ENCODE results near the gene SGF29. TPM values are rescaled to one million over a fixed set of nuclear protein-coding genes. Genes with fewer than 3 reads are reported as not detected.
"Not testable (repeated sequence)": the region's sequence is repeated elsewhere in the genome, so short reads cannot be mapped to it uniquely, and the experiment has no call there.

SGF29 gene
- total RNA-seq, 4 donors from 2014 or later, result 20.3 to 45.1 (median 35.3) TPM

- no peak overlapping the region for H3K27ac ChIP-seq
- peaks cover 0 to 8% (median 0%) of the 10 kb centered on the region in 3 donors for H3K4me1 ChIP-seq
- H3K4me3 ChIP-seq, result no peak overlapping the region
- peaks cover 0 to 29% of the 10 kb centered on the region in 2 donors for H3K36me3 ChIP-seq
- no peaks in the 10 kb centered on the region for H3K27me3 ChIP-seq
- ATAC-seq, result no peak
- TF ChIP-seq POLR2A (IDR thresholded peaks at IDR 0.05), result no peak
- TF ChIP-seq CTCF (IDR thresholded peaks at IDR 0.05), result no peak
- TF ChIP-seq POLR2AphosphoS5 (IDR thresholded peaks at IDR 0.05), result no peak
- no peak for TF ChIP-seq EP300 (IDR thresholded peaks at IDR 0.05)
- WGBS, 2 donors (ENCODE audit: low coverage in 1 of 2), result 82 to 94% methylated on average over 6 of the region's 6 CpGs
- H3K9me3 ChIP-seq, result peaks cover 0 to 13% (median 0%) of the 10 kb centered on the region in 3 donors
These were observed 9.5 kb downstream of the SGF29 start for GRCh38 chr16:28563218-28563617.

- WGBS, 2 donors (ENCODE audit: low coverage in 1 of 2), result 100% methylated on average over 2 to 4 of the region's 4 CpGs
- peaks cover 0 to 13% (median 0%) of the 10 kb centered on the region in 3 donors for H3K9me3 ChIP-seq
- ATAC-seq, result not testable (repeated sequence)
These were observed 12.7 kb downstream of the SGF29 start for GRCh38 chr16:28566233-28566925.

DNA sequence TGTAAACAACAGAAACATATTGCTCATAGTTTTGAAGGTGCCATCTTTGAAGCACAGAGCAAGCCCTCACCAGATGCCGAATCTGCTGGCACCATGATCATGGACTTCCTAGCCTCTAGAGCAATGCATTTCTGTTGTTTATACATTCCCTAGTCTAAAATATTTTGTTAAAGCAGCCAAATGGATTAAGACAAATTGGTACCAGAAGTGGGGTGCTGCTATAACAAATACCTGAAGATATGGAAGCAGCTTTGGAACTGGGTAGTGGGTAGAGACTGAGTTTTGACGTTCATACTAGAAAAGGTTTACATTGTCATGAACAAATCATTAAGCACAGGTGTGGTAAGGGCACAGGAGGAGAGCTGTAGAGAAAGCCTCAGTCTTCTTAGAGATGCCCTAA is 13.6 kb downstream of the SGF29 start:
- Histone ChIP-seq H3K4me1 (peaks cover 0 to 6% (median 2%) of the 10 kb centered on the region in 3 donors), H3K36me3 (peaks cover 0 to 12% of the 10 kb centered on the region in 2 donors), H3K9me3 (peaks cover 0 to 13% (median 0%) of the 10 kb centered on the region in 3 donors), H3K27ac (no peak overlapping the region), H3K27me3 (no peaks in the 10 kb centered on the region), H3K4me3 (no peak overlapping the region)
- no peak for ATAC-seq
- 86 to 88% methylated on average over 1 to 2 of the region's 2 CpGs for WGBS, 2 donors (ENCODE audit: low coverage in 1 of 2)
- TF ChIP-seq POLR2A (IDR thresholded peaks at IDR 0.05) (no peak), CTCF (IDR thresholded peaks at IDR 0.05) (no peak), POLR2AphosphoS5 (IDR thresholded peaks at IDR 0.05) (no peak), EP300 (IDR thresholded peaks at IDR 0.05) (no peak)

More at GRCh38 chr16:28566233-28566925, 12.7 kb downstream of the SGF29 start:
- H3K36me3 ChIP-seq, result peaks cover 0 to 12% of the 10 kb centered on the region in 2 donors
- not testable (repeated sequence) for H3K27ac ChIP-seq, H3K4me3 ChIP-seq, H3K4me1 ChIP-seq, H3K27me3 ChIP-seq

GRCh38 chr16:28569021-28569420 is 15.3 kb downstream of the SGF29 start:
- H3K36me3 ChIP-seq, result peaks cover 0 to 12% of the 10 kb centered on the region in 2 donors
- H3K4me3 ChIP-seq, result no peak overlapping the region
- no peaks in the 10 kb centered on the region for H3K27me3 ChIP-seq
- WGBS, 2 donors (ENCODE audit: low coverage in 1 of 2), result 72% methylated on average over 3 to 4 of the region's 5 CpGs
- TF ChIP-seq POLR2A (IDR thresholded peaks at IDR 0.05) (no peak), EP300 (IDR thresholded peaks at IDR 0.05) (no peak), POLR2AphosphoS5 (IDR thresholded peaks at IDR 0.05) (no peak), CTCF (IDR thresholded peaks at IDR 0.05) (no peak)
- H3K27ac ChIP-seq, result no peak overlapping the region
- H3K9me3 ChIP-seq, result peaks cover 0 to 13% (median 0%) of the 10 kb centered on the region in 3 donors
- ATAC-seq, result no peak
- peaks cover 0 to 23% (median 16%) of the 10 kb centered on the region in 3 donors for H3K4me1 ChIP-seq

GRCh38 chr16:28569968-28570752 is 16.4 kb downstream of the SGF29 start:
- TF ChIP-seq POLR2A (IDR thresholded peaks at IDR 0.05) (no peak), EP300 (IDR thresholded peaks at IDR 0.05) (no peak), CTCF (IDR thresholded peaks at IDR 0.05) (no peak), POLR2AphosphoS5 (IDR thresholded peaks at IDR 0.05) (no peak)
- H3K4me1 ChIP-seq, result peaks cover 0 to 27% (median 16%) of the 10 kb centered on the region in 3 donors
- H3K9me3 ChIP-seq, result peaks cover 0 to 13% (median 0%) of the 10 kb centered on the region in 3 donors
- no peak overlapping the region for H3K27ac ChIP-seq
- peaks cover 0 to 7% of the 10 kb centered on the region in 2 donors for H3K36me3 ChIP-seq
- no peak for ATAC-seq
- WGBS, 2 donors (ENCODE audit: low coverage in 1 of 2), result 94 to 96% methylated on average over 4 of the region's 4 CpGs
- H3K27me3 ChIP-seq, result no peaks in the 10 kb centered on the region
- H3K4me3 ChIP-seq, result no peak overlapping the region
